H9 (cell line): ENCODE data around the gene NRDE2. TPM values are rescaled to one million over a fixed set of nuclear protein-coding genes. Genes with fewer than 3 reads are reported as not detected.

Experiments used
- DNase-seq: peaks from one replicate; pipeline ENCODE4 v3.0.0-alpha.2; 2017
- H2AFZ ChIP-seq: one replicate; pipeline ENCODE4 v1.6.1; 2013; ENCODE audit warnings: mild to moderate bottlenecking, low read length, control low read depth, moderate library complexity
- H2AK5ac ChIP-seq: 2 replicates; pipeline ENCODE4 v1.6.1; 2013; ENCODE audit warnings: low read length, control low read depth, mixed read lengths; ENCODE audit not compliant: insufficient read length
- H2BK120ac ChIP-seq: one replicate; pipeline ENCODE4 v1.6.1; 2013; ENCODE audit warnings: low read depth, mild to moderate bottlenecking, low read length, control low read depth, inconsistent platforms; ENCODE audit not compliant: poor library complexity, severe bottlenecking
- H2BK12ac ChIP-seq: 2 replicates; pipeline ENCODE4 v1.6.1; 2013; ENCODE audit warnings: low read length, control low read depth, mixed read lengths, low read depth; ENCODE audit not compliant: insufficient read length
- H2BK15ac ChIP-seq: 2 replicates; pipeline ENCODE4 v1.6.1; 2013; ENCODE audit warnings: low read depth, low read length, control low read depth
- H2BK20ac ChIP-seq: one replicate; pipeline ENCODE4 v1.6.1; 2013; ENCODE audit warnings: low read depth, mild to moderate bottlenecking, low read length, control low read depth, inconsistent platforms; ENCODE audit not compliant: poor library complexity, severe bottlenecking
- H2BK5ac ChIP-seq: 2 replicates; pipeline ENCODE4 v1.6.1; 2013; ENCODE audit warnings: low read length, control low read depth, mixed read lengths; ENCODE audit not compliant: insufficient read length
- H3K14ac ChIP-seq: 2 replicates; pipeline ENCODE4 v1.6.1; 2013; ENCODE audit warnings: low read length, control low read depth; ENCODE audit not compliant: insufficient read depth
- H3K18ac ChIP-seq: 2 replicates; pipeline ENCODE4 v1.6.1; 2013; ENCODE audit warnings: low read depth, mild to moderate bottlenecking, mixed read lengths, low read length, control low read depth; ENCODE audit not compliant: insufficient read length
- H3K23ac ChIP-seq: 2 replicates; pipeline ENCODE4 v1.6.1; 2013; ENCODE audit warnings: low read length, control low read depth, mixed read lengths, low read depth; ENCODE audit not compliant: insufficient read length
- H3K23me2 ChIP-seq: 2 replicates; pipeline ENCODE4 v1.6.1; 2013; ENCODE audit warnings: low read depth, mild to moderate bottlenecking, mixed read lengths, low read length, control low read depth; ENCODE audit not compliant: insufficient read length, poor library complexity, severe bottlenecking
- H3K27ac ChIP-seq: 2 replicates; pipeline ENCODE4 v1.5.1; 2013; ENCODE audit warnings: low read length, control low read depth, mixed read lengths, low read depth; ENCODE audit not compliant: insufficient read length
- H3K27me3 ChIP-seq: 2 replicates; pipeline ENCODE4 v1.6.1; 2013; ENCODE audit warnings: low read length, control low read depth, inconsistent platforms; ENCODE audit not compliant: insufficient read depth
- H3K4ac ChIP-seq: 2 replicates; pipeline ENCODE4 v1.6.1; 2013; ENCODE audit warnings: low read depth, mild to moderate bottlenecking, control low read depth, inconsistent platforms, low read length, moderate library complexity
- H3K4me1 ChIP-seq: 2 replicates; pipeline ENCODE4 v1.6.1; 2013; ENCODE audit warnings: low read length, control low read depth, inconsistent platforms; ENCODE audit not compliant: insufficient read depth
- H3K4me2 ChIP-seq: 2 replicates; pipeline ENCODE4 v1.6.1; 2013; ENCODE audit warnings: low read length, control low read depth, mixed read lengths; ENCODE audit not compliant: insufficient read length, insufficient read depth
- H3K56ac ChIP-seq: 2 replicates; pipeline ENCODE4 v1.6.1; 2013; ENCODE audit warnings: low read depth, mild to moderate bottlenecking, mixed read lengths, low read length, control low read depth; ENCODE audit not compliant: insufficient read length
- H3K79me1 ChIP-seq: 2 replicates; pipeline ENCODE4 v1.6.1; 2013; ENCODE audit warnings: low read depth, mild to moderate bottlenecking, moderate library complexity, low read length, control low read depth, inconsistent platforms; ENCODE audit not compliant: insufficient read depth, poor library complexity, severe bottlenecking
- H3K79me2 ChIP-seq: 2 replicates; pipeline ENCODE4 v1.6.1; 2013; ENCODE audit warnings: low read length, control low read depth, inconsistent platforms; ENCODE audit not compliant: insufficient read depth
- H3K9ac ChIP-seq: 2 replicates; pipeline ENCODE4 v1.6.1; 2013; ENCODE audit warnings: low read length, control low read depth, mixed read lengths; ENCODE audit not compliant: insufficient read length; ENCODE audit errors: extremely low read depth
- H3K9me3 ChIP-seq: one replicate; pipeline ENCODE4 v1.6.1; 2013; ENCODE audit warnings: low read depth, low read length, inconsistent platforms; ENCODE audit not compliant: control insufficient read depth
- H3T11ph ChIP-seq: one replicate; pipeline ENCODE4 v1.6.1; 2013; ENCODE audit warnings: mild to moderate bottlenecking, low read length, control low read depth, inconsistent platforms
- H4K20me1 ChIP-seq: one replicate; pipeline ENCODE4 v1.6.1; 2013; ENCODE audit not compliant: control insufficient read depth, insufficient read length, insufficient read depth
- H4K5ac ChIP-seq: 2 replicates; pipeline ENCODE4 v1.6.1; 2013; ENCODE audit warnings: low read depth, mild to moderate bottlenecking, mixed read lengths, low read length, control low read depth; ENCODE audit not compliant: insufficient read length
- H4K8ac ChIP-seq: replicated peaks from 2 replicates; pipeline ENCODE4 v1.6.1; 2013; ENCODE audit warnings: low read length, control low read depth, mixed read lengths, low read depth; ENCODE audit not compliant: insufficient read length
- H4K91ac ChIP-seq: 2 replicates; pipeline ENCODE4 v1.6.1; 2013; ENCODE audit warnings: low read depth, mild to moderate bottlenecking, moderate library complexity, mixed read lengths, low read length, control low read depth; ENCODE audit not compliant: insufficient read length
- H3K27ac Mint-ChIP-seq, 3 experiments: 2 replicates in 2 of 3; 3 replicates in 1 of 3; pipeline ENCODE4 v1.8.0; 2020 to 2021; ENCODE audit warnings: mixed read lengths in 3 of 3, mild to moderate bottlenecking in 1 of 3, moderate library complexity in 1 of 3
- H3K27me3 Mint-ChIP-seq: 2 replicates; pipeline ENCODE4 v1.8.0; 2021; ENCODE audit warnings: low read depth, mild to moderate bottlenecking, moderate library complexity, mixed read lengths
- H3K36me3 Mint-ChIP-seq, 3 experiments: 2 replicates in 2 of 3; 3 replicates in 1 of 3; pipeline ENCODE4 v1.8.0; 2020 to 2021; ENCODE audit warnings: low read depth in 3 of 3, mixed read lengths in 3 of 3; ENCODE audit not compliant: insufficient read depth in 1 of 3
- H3K4me1 Mint-ChIP-seq, 2 experiments: 2 replicates each; pipeline ENCODE4 v1.8.0; 2020; ENCODE audit warnings: mixed read lengths in 2 of 2
- H3K4me3 Mint-ChIP-seq, 2 experiments: 2 replicates in 1 of 2; 3 replicates in 1 of 2; pipeline ENCODE4 v1.8.0; 2020 to 2021; ENCODE audit warnings: mild to moderate bottlenecking in 2 of 2, mixed read lengths in 2 of 2, moderate library complexity in 1 of 2
- H3K9me3 Mint-ChIP-seq, 2 experiments: 2 replicates in 1 of 2; 3 replicates in 1 of 2; pipeline ENCODE4 v1.8.0; 2020; ENCODE audit warnings: mild to moderate bottlenecking in 2 of 2, mixed read lengths in 2 of 2, moderate library complexity in 1 of 2
- whole genome bisulfite sequencing: extraction: QIAGEN DNeasy Blood & Tissue Kit; methylation state at CpG from one replicate; pipeline ENCODE4 v1.1.7; 2013; ENCODE audit warnings: missing lambda C conversion rate, low lambda C conversion rate, mixed read lengths; ENCODE audit not compliant: insufficient read length; ENCODE audit errors: extremely low coverage; 5-methylcytosine and 5-hydroxymethylcytosine counted together
- total RNA-seq: library from RNA; stranded (reverse); gene quantifications from 2 replicates; pipeline ENCODE4 v1.2.1, GENCODE V29; 2021
- TF ChIP-seq, protein P1 (sequence below): fragments of 200-600 bp; sonication (generic); conservative IDR thresholded peaks from 3 replicates; pipeline ENCODE4 v1.8.0; 2021; ENCODE audit warnings: antibody characterized with exemption, mild to moderate bottlenecking

NRDE2 gene
- total RNA-seq, 1 experiment from 2014 or later = 21.2 TPM

DNA sequence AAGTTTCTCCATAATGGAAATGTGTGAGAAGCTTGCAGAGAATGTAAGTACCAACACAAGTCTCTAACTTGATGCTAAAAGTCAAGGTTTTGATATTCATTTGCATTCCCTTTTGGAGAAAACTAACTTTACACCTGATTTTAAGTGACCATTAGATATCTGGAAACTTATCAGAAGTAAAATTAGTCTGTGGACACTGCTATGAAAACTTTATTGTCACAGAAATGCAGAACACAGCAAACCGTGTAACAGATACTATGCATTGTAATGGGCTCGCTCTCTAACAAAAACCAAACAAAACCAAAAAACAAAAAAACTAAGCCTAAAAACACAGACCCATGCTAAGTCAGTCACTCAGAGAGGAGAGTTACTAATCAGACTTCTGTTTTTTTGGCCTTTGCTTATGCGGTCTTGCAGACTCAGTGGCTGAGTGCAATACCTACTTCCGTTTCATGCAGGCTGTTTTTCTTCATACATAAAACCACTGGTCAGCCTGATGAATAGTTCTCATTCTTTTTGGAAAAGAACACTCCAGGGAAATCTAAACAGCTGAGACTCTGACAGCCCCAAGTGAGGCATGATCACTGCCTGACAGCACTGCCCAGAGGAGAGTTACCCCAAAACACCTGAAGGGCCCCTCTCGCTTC is 35.7 kb downstream of the NRDE2 start:
- Histone ChIP-seq H3K4me2 (no peak overlapping the region), H4K91ac (no peak overlapping the region), H2AFZ (no peak overlapping the region), H3T11ph (no peak overlapping the region), H3K4me1 (no peaks in the 10 kb centered on the region), H3K56ac (no peak overlapping the region), H3K79me2 (no peaks in the 10 kb centered on the region), H4K20me1 (no peaks in the 10 kb centered on the region), H2BK120ac (no peak overlapping the region), H2BK20ac (no peak overlapping the region), H3K27me3 (no peaks in the 10 kb centered on the region), H2AK5ac (no peak overlapping the region), H3K9ac (no peak overlapping the region), H3K27ac (no peak overlapping the region), H3K4ac (no peak overlapping the region), H3K14ac (no peak overlapping the region), H2BK12ac (no peak overlapping the region), H3K18ac (no peak overlapping the region), H3K23ac (no peak overlapping the region), H3K23me2 (no peaks in the 10 kb centered on the region), H4K8ac (no peak overlapping the region), H2BK5ac (no peak overlapping the region), H3K79me1 (no peaks in the 10 kb centered on the region), H4K5ac (no peak overlapping the region), H2BK15ac (no peak overlapping the region), H3K9me3 (no peaks in the 10 kb centered on the region)
- Mint-ChIP-seq H3K27me3 (no peaks in the 10 kb centered on the region), H3K27ac (no peak overlapping the region; a peak in 1 of 7 replicates), H3K4me1 (peaks cover 11 to 14% of the 10 kb centered on the region in 2 experiments), H3K36me3 (peaks cover 6 to 63% (median 45%) of the 10 kb centered on the region in 3 experiments; a peak in 6 of 7 replicates), H3K9me3 (peaks cover 5 to 7% of the 10 kb centered on the region in 2 experiments), H3K4me3 (no peak overlapping the region; a peak in 1 of 5 replicates)
- no CpG with 5 or more reads among the region's 5 CpGs for WGBS
- TF ChIP-seq, protein P1, sequence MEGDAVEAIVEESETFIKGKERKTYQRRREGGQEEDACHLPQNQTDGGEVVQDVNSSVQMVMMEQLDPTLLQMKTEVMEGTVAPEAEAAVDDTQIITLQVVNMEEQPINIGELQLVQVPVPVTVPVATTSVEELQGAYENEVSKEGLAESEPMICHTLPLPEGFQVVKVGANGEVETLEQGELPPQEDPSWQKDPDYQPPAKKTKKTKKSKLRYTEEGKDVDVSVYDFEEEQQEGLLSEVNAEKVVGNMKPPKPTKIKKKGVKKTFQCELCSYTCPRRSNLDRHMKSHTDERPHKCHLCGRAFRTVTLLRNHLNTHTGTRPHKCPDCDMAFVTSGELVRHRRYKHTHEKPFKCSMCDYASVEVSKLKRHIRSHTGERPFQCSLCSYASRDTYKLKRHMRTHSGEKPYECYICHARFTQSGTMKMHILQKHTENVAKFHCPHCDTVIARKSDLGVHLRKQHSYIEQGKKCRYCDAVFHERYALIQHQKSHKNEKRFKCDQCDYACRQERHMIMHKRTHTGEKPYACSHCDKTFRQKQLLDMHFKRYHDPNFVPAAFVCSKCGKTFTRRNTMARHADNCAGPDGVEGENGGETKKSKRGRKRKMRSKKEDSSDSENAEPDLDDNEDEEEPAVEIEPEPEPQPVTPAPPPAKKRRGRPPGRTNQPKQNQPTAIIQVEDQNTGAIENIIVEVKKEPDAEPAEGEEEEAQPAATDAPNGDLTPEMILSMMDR = no peak
- DNase-seq = no peak
